SU-DHL-6 (cell line): Measurements from ENCODE around the gene FYCO1.

Experiments
- H2AFZ ChIP-seq: fragments of 200-600 bp; sonication (generic); 2 replicates; pipeline ENCODE4 v1.6.1; 2014; ENCODE audit warnings: low read depth, mild to moderate bottlenecking, moderate library complexity, mixed read lengths, antibody characterized with exemption, low read length; ENCODE audit not compliant: severe bottlenecking
- H3F3A ChIP-seq: fragments of 200-600 bp; shearing (Covaris generic); 2 replicates; pipeline ENCODE4 v1.6.0; 2016; ENCODE audit warnings: antibody characterized with exemption, mild to moderate bottlenecking; ENCODE audit not compliant: insufficient read depth
- H3K27ac ChIP-seq: fragments of 200-600 bp; sonication (generic); 2 replicates; pipeline ENCODE4 v1.5.1; 2016; ENCODE audit warnings: low read depth, mild to moderate bottlenecking, low read length, moderate library complexity, mixed read lengths
- H3K27me3 ChIP-seq: fragments of 200-600 bp; sonication (generic), shearing (Covaris generic); 2 replicates; pipeline ENCODE4 v1.6.0; 2014; ENCODE audit warnings: mild to moderate bottlenecking, low read length
- H3K36me3 ChIP-seq: fragments of 200-600 bp; sonication (generic); 2 replicates; pipeline ENCODE4 v1.6.1; 2014; ENCODE audit warnings: mild to moderate bottlenecking, low read length, mixed read lengths
- H3K4me2 ChIP-seq: fragments of 300-600, 200-600 bp; shearing (Covaris generic), sonication (generic); 2 replicates; pipeline ENCODE4 v1.6.0; 2014; ENCODE audit warnings: low read length, low read depth, mild to moderate bottlenecking; ENCODE audit not compliant: poor library complexity, severe bottlenecking
- H3K4me3 ChIP-seq: fragments of 200-600 bp; sonication (generic); 2 replicates; pipeline ENCODE4 v1.5.1; 2014; ENCODE audit warnings: antibody characterized with exemption, low read length, mild to moderate bottlenecking, mixed read lengths; ENCODE audit not compliant: insufficient read depth, poor library complexity, severe bottlenecking
- H3K79me2 ChIP-seq: fragments of 200-600 bp; sonication (generic); 2 replicates; pipeline ENCODE4 v1.6.1; 2014; ENCODE audit warnings: mild to moderate bottlenecking, low read length, moderate library complexity; ENCODE audit not compliant: insufficient read depth
- H3K9ac ChIP-seq: fragments of 200-600 bp; sonication (generic); 2 replicates; pipeline ENCODE4 v1.7.0; 2014; ENCODE audit warnings: mild to moderate bottlenecking, low read length
- H3K9me2 ChIP-seq: fragments of 200-600 bp; sonication (generic); replicated peaks from 2 replicates; pipeline ENCODE4 v1.6.1; 2014; ENCODE audit warnings: low read length; ENCODE audit not compliant: insufficient read depth
- H3K9me3 ChIP-seq: fragments of 200-600 bp; sonication (generic); 2 replicates; pipeline ENCODE4 v1.6.1; 2014; ENCODE audit warnings: low read length, mixed read lengths; ENCODE audit not compliant: insufficient read depth
- H4K20me1 ChIP-seq: fragments of 200-600 bp; sonication (generic); 2 replicates; pipeline ENCODE4 v1.6.1; 2014; ENCODE audit warnings: low read depth, mild to moderate bottlenecking, antibody characterized with exemption, low read length, moderate library complexity, mixed read lengths
- CTCF ChIP-seq: fragments of 200-600 bp; sonication (generic); IDR thresholded peaks from one replicate; pipeline ENCODE4 v1.5.1; 2017; ENCODE audit warnings: antibody characterized with exemption, mild to moderate bottlenecking, low read length, moderate library complexity; ENCODE audit not compliant: insufficient read depth, poor library complexity, severe bottlenecking
- EZH2phosphoT487 ChIP-seq: fragments of 200-600 bp; sonication (generic), shearing (Covaris generic); conservative IDR thresholded peaks from 2 replicates; pipeline ENCODE4 v1.6.1; 2018; ENCODE audit warnings: mild to moderate bottlenecking, antibody characterized with exemption, low read length, moderate library complexity, mixed read lengths

The FYCO1 gene

DNA sequence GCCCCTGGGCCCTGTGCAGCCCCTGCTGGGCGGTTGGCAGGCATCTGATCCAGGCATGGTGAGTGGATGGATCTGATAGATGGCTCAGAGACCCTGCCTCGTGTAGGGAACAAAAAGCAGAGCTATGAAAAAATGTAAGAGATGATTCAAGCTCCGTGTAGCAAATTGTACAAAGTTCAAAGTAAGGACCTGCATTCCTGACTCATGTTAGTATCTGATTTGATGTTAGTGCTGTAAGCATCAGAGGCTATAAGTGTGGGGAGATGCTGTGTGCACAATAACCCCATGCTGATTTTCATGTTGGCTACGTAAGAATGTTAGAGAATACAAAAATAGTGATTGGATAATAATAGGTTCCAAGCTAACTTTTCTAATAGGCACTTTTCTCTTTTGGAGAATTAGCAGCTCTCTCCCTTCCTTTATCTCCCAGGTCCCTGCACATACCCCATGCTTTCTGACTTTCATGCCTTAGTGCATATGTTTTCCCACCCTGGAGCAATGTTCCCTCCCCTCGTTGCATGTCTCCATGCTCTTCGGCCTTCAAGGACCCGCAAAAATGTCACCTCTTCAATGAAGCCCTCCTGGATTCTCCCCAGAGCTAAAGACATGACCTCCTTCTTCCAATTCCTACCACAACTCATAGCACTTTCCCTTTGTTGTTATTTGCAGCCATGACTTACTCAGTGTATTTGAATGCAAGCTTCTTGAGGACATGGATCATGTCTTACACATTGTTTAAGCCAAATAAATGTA lies 107.7 kb downstream of the FYCO1 start:
- H3F3A ChIP-seq = no peaks in the 10 kb centered on the region; the same call in 1 of the 2 replicates
- no peaks in the 10 kb centered on the region for H3K27me3 ChIP-seq
- no peak overlapping the region for H2AFZ ChIP-seq
- no peaks in the 10 kb centered on the region for H3K9me2 ChIP-seq
- H3K9me3 ChIP-seq = no peaks in the 10 kb centered on the region
- no peak overlapping the region for H3K4me2 ChIP-seq
- TF ChIP-seq CTCF (no peak), EZH2phosphoT487 (no peak)
- no peaks in the 10 kb centered on the region for H3K36me3 ChIP-seq
- H3K4me3 ChIP-seq = no peak overlapping the region
- H3K79me2 ChIP-seq = no peaks in the 10 kb centered on the region
- H3K9ac ChIP-seq = no peak overlapping the region
- H3K27ac ChIP-seq = no peak overlapping the region
- H4K20me1 ChIP-seq = no peaks in the 10 kb centered on the region

GRCh38 chr3:45887285-45887684 lies 108.3 kb downstream of the FYCO1 start:
- Histone ChIP-seq H3K4me2 (no peak overlapping the region), H3K9me2 (no peaks in the 10 kb centered on the region), H3K9ac (no peak overlapping the region), H3K79me2 (no peaks in the 10 kb centered on the region), H3K9me3 (no peaks in the 10 kb centered on the region), H3F3A (no peaks in the 10 kb centered on the region; the same call in 1 of the 2 replicates), H3K27me3 (no peaks in the 10 kb centered on the region), H3K36me3 (no peaks in the 10 kb centered on the region), H2AFZ (no peak overlapping the region), H4K20me1 (no peaks in the 10 kb centered on the region), H3K27ac (no peak overlapping the region), H3K4me3 (no peak overlapping the region)
- TF ChIP-seq EZH2phosphoT487 (no peak), CTCF (no peak)

GRCh38 chr3:45885979-45886705 lies 109.5 kb downstream of the FYCO1 start, which contains the start of gene CCR9:
Gene CCR9 (plus strand): TSS chr3:45886543. CDS start chr3:45894934, 8,391 bp downstream.
- H4K20me1 ChIP-seq = no peaks in the 10 kb centered on the region
- H3K36me3 ChIP-seq = no peaks in the 10 kb centered on the region
- H3K4me3 ChIP-seq = no peak within 1 kb of the TSS
- H3K27ac ChIP-seq = no peak within 1 kb of the TSS
- H2AFZ ChIP-seq = no peak within 1 kb of the TSS
- H3K9me2 ChIP-seq = no peaks in the 10 kb centered on the region
- H3K79me2 ChIP-seq = no peaks in the 10 kb centered on the region
- no peaks in the 10 kb centered on the region; the same call in 1 of the 2 replicates for H3F3A ChIP-seq
- H3K27me3 ChIP-seq = no peaks in the 10 kb centered on the region
- TF ChIP-seq EZH2phosphoT487 (no peak), CTCF (no peak)
- no peaks in the 10 kb centered on the region for H3K9me3 ChIP-seq
- no peak within 1 kb of the TSS for H3K4me2 ChIP-seq
- no peak within 1 kb of the TSS for H3K9ac ChIP-seq
